GM03348 (cell line): ENCODE results near the gene RUNX1.

Experiments used
- DNase-seq: peaks from one replicate; pipeline ENCODE4 v3.0.0; 2012; ENCODE audit warnings: low spot score

Gene RUNX1

DNA sequence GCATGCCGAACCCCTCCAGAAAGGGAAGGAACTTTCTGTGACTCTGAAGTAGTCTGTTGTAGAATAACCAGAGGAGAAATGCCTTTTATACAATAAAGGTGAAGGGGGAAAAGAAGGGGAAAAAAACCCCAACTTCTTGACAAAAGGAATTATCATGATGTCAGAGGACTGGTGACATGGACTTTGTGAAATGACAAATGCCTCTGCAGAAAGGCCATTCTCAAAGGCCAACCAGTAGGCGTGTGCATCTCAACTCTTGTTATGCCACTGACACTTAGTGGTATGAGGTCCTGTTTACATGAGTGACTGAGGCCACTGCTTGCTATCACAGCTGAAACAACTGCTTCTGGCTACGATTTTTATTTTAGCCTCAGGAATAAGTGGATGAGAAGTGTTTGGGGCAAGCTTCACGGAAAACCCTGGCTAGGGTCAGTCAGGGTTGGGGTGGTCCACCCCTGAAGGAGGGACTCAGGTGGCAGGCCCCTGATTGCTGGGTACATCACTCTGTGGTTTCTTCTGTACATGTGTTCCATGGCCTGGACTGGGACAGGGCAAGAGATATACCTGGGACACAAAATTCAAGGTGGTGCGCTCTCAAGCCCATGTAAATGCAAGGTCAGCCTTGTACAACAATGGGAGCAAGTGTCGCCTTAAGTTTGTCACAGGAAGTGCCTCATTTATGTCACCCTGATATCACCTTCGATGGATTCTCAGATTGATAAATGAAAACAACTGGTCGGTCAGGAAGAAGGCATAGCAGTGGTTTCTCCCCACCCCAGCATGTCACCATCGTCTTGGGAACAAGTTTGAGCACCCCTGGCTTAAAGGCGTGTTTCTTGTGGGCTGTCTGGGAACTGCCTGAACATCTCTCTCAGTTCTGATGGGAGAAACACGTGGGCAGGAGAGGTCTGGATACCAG, 12.4 kb downstream of the RUNX1 start:
- DNase-seq, result no peak

GRCh38 chr21:35035581-35035980, 13.5 kb downstream of the RUNX1 start:
- DNase-seq, result no peak

- DNase-seq, result no peak
Measured at GRCh38 chr21:35035116-35035515, 14.0 kb downstream of the RUNX1 start.

DNA sequence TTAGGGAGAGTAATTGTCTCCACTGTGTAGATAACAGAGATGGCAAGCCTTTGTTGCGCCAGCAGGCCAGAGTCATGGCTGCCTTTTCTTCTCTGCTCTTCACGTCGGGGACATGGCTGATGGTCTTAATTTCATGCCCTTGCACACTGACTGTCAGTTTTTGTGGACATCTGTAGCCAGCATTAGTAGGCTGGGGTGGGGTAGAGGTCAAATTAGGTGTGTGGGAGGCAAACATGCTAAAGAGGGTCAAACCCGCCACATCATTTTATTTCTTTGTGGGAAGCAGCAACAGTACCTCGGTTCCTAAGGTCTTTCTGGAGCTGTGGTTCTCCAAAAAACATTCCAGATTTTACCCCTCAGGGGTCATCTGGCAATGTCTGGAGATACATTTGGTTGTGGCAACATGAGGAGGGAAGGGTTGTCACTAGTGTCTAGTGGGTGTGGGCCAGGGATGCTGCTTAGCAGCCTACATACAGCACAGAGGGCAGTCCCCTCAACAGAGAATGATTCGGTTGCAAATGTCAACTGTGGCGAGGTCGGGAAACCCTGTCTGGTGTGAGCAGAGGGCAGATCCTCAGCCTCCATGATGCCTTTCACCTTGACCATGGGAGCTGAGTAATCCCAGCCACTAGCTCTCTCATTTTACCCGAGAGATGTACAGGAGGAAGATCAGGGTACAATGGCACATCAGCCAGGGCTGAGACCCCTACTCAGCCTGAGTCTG, 14.7 kb downstream of the RUNX1 start:
- DNase-seq, result no peak

DNA sequence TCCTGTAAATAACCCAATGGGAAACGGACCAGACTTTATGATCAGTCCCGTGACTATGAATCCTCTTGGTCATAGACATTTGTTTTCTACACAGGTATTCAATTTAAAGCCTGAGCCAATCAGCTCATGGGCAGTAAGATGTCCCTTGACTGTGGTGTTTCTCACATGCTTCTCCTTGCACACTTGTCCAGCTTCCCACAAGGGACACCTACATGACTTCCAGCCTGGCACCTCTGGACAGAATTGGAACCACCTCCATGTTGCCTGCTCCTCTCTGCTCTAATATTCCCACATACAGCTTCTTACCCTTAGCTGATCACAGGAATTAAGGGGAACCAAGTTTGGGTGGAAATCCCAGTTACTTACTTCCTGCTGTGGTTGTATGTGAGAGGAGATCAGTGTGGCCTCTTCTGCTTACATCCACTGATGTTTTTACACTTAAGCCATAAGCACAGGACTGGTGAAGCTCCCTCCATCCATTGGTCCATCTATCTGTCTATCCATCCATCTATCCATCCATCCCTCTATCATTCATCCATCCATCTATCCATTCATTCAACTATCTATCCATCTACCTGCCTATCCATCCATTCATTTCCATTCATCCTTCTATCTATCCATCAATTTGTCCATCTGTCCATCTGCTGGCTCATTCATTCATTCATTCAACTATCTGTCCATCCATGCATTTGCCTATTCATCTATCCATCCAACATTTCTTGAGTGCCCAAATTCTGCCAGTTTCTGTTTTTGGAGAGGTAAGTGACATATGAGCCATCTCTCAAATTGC, 16.4 kb downstream of the RUNX1 start:
- DNase-seq, result no peak

DNA sequence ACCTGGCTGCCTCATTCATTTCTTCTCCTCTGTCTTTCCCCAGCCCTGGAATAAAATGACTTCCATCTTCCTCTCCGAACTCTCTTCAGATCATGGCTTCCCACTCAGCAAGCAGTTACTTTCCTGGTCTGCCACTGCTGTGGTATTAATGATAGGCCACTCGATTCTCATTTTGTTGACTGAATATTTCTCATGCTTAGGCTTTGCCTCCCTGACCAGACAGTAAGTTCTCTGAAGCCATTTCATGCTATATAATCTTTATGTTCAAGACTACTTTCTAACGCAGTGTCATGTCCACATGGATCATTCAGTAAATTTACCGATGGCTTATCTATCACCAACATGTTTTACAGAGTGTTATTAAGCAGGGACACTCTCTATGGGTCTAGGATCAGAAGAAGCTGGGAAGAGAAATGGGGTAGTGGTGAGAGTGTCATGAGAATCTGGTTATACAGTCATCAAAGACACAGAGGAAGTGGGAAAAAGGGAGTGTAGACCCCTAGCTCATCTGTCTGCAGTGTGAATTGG, 20.6 kb downstream of the RUNX1 start:
- DNase-seq, result no peak

GRCh38 chr21:35027563-35028450, 21.3 kb downstream of the RUNX1 start:
- DNase-seq, result no peak

DNA sequence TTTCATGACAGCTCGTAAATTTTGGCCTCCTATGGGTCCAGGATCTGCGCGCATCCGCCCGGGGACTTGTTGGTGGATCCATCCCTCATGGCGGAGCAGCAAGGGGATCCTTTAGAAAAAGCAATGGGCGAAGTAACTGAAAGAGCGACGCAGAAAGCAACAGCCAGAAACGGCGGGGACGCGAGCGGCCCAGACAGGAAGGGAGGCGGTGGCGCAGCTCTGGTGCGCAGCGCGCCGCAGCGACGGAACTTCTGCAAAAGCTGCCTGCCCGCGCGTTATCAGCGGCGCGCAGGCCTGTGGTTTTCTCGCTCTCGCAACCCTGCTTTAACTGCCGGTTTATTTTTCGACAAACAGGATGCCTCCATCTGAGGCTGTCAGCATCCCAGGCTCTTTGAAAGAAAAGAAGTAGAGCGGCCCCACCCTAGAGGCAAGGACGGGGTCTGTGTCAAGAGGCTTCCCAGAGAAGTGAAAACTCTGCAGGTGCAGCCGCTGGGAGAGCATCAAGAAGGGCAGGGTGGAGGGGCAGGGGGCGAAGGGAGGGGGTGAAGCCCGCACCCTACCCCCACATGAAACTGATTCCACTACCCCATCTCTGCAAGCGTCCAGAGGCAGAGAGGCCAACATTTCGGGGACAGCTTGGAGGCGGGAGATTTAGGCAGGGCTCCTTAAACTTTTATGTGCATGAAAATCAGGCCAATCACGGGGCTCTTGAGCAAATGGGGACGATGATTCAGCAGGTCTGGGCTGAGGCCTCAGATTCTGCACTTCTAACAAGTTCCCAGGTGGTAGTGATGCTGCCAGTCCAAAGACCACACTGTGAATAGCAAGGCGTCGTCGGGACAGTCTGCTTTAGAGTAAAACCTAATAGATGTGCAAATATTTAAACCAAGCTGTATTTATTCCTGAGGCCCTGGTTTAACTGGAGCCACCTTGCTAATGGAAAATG, 22.2 kb downstream of the RUNX1 start:
- peak; percentile 43 for DNase-seq

- no peak for DNase-seq
Measured at GRCh38 chr21:35026153-35026500, 23.0 kb downstream of the RUNX1 start.

- no peak for DNase-seq
Measured at GRCh38 chr21:35025206-35026152, 23.6 kb downstream of the RUNX1 start.

GRCh38 chr21:35024513-35024912, 24.6 kb downstream of the RUNX1 start:
- no peak for DNase-seq

DNA sequence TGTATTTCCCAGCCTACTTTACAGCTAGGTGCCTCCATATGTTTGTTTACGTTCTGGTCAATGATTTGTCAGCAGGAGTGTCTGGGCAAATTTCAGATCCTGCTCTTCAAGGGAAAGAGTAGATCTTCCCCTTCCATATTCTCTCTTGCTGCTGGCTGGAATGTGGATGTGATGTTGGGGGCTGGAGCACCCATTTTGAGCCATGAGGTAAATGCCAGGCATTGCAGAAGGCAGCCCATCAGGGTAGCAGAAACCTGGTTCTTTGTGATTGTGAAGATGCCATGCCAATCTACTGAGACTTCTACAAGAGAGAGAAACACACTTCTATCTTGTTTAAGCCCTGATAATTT, 25.1 kb downstream of the RUNX1 start:
- no peak for DNase-seq

- no peak for DNase-seq
Measured at GRCh38 chr21:35023396-35024070, 25.6 kb downstream of the RUNX1 start.

DNA sequence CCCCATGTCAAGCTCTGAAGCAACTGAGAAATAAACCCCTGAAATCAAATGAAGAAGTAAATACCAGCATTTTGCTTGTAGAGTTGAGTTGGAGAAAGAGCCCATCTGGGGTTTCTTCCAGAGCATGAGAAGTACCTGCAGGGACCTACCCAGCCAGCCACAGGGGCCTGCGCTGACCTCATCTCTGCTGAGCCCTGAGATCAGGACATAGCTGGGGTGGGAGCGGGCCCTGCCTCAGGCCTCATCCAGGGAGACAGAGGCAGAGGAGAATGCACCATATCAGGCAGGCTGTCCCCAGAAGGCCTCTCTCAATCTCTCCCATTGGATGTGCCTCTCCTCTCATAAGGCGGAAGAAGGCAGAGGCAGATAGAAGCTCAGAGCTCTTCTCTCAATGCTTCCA, 27.6 kb downstream of the RUNX1 start:
- DNase-seq, result no peak

DNA sequence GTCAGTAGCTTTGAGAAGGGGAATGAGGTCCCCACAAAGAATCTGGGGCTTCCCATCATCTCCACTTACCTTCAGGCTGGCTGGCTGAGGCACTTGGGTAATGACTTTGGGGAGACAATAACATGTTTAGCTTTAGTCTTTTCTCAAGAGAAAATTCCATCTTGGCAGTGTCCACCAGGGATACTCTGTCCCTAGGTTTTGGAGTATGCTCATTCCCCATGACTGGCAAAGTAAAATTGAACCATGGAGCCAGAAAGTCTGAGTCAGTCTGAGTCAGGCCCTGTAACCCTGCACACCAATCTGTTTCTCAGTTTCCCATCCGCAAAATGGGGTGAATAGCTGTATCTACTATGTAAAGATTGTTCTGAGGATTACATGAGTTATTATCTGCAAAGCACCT, 28.2 kb downstream of the RUNX1 start:
- DNase-seq, result peak; percentile 24

GRCh38 chr21:35020436-35020835, 28.7 kb downstream of the RUNX1 start:
- no peak for DNase-seq

DNA sequence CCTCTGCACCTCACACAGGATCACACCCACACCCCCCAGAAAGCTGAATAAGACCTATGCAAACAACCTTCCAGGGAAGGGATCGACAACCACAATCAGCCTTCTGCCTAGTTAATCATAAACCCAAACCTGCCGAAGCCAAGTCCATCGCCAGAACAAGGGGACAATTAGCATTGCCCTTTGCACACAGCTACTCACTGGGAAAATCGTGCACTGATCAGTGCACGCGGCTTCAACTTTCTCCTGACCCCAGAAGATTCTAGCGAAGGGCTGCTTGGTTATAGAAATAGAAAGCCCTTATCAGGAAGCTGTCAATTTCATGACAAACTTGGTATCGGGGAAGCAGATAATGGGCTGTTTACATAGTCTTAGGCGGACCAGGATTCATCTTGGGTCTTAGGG, 29.5 kb downstream of the RUNX1 start:
- DNase-seq, result no peak

GRCh38 chr21:35017256-35017655, 31.8 kb downstream of the RUNX1 start:
- DNase-seq, result no peak
